Stomach (tissue), 4 donors: ENCODE data around the gene LRP3.

Experiments
- CTCF ChIP-seq, 7 experiments: fragments of 450-650 bp in 4 of 7; fragments of 200-600 bp in 3 of 7; sonication (generic) in 3 of 7; IDR thresholded peaks; one replicate each; pipeline ENCODE4 v1.5.1; 2016 to 2019; ENCODE audit warnings: antibody characterized with exemption in 7 of 7, control low read depth in 2 of 7, mild to moderate bottlenecking in 1 of 7
- EP300 ChIP-seq: sonication (generic); formaldehyde crosslinking; IDR thresholded peaks from one replicate; pipeline ENCODE4 v1.6.1; 2017; ENCODE audit warnings: antibody characterized with exemption
- POLR2A ChIP-seq, 4 donors: fragments of 450-650 bp; IDR thresholded peaks; one replicate each; pipeline ENCODE4 v1.6.1; 2016; ENCODE audit warnings: antibody characterized with exemption in 4 of 4, control low read depth in 2 of 4, mild to moderate bottlenecking in 1 of 4, moderate library complexity in 1 of 4
- POLR2AphosphoS5 ChIP-seq, 3 donors: sonication (generic); formaldehyde crosslinking; IDR thresholded peaks; one replicate each; pipeline ENCODE4 v1.6.1; 2016; ENCODE audit warnings: antibody characterized with exemption in 3 of 3

GRCh38 chr19:33207040-33207620 lies 13.0 kb downstream of the LRP3 start:
- TF ChIP-seq CTCF (IDR thresholded peaks at IDR 0.05) (no peak), POLR2AphosphoS5 (IDR thresholded peaks at IDR 0.05) (no peak), POLR2A (IDR thresholded peaks at IDR 0.05) (no peak), EP300 (no peak)
